ENCODE measurements around the gene MUC5B. TPM values are rescaled to one million over a fixed set of nuclear protein-coding genes. Genes with fewer than 3 reads are reported as not detected.
A peak's percentile ranks its signal among the peaks of the same experiment; 100 is the strongest.
"Not testable (repeated sequence)": the region's sequence is repeated elsewhere in the genome, so short reads cannot be mapped to it uniquely, and the experiment has no call there.

The MUC5B gene
- total RNA-seq, 2 experiments from 2014 or later, result not detected

DNA sequence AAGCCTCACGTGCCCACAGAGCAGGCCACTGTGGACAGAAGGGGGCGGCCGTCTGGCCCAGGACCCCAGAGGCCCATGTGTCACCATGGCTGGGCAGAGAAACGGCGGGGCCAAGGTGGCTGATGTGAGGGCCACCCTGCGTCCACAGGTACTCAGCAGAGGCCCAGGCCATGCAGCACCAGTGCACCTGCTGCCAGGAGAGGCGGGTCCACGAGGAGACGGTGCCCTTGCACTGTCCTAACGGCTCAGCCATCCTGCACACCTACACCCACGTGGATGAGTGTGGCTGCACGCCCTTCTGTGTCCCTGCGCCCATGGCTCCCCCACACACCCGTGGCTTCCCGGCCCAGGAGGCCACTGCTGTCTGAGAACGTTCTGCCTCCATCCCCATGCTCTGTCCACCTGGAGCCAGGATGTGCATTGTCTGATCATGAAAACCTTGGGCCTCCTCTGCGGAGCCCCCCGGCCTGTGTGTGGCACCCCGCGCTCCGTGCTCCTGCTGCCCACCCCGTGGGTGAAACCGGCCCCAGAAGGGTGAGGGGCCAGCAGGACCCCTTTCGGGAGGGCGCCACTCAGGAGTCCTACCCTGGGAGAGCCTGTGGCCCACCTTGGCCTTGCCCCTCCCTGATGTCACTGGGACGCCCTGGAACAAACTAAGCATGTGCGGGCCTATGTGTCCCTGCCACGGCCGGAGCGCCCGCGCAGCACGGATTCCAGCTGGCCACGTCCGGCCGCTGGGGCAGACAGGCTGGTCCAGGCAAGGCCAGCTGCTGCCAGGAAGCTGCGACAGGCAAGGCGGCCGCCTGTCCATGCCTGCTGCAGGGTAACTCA lies 38.6 kb downstream of the MUC5B start:
- H3K9me3 Mint-ChIP-seq, result peaks cover 8% of the 10 kb centered on the region
- H3K27me3 Mint-ChIP-seq, result no peaks in the 10 kb centered on the region
- H3K36me3 Mint-ChIP-seq, result peaks cover 10% of the 10 kb centered on the region
- H3K4me3 Mint-ChIP-seq, result peak overlapping the region; percentile 84
- H3K4me1 Mint-ChIP-seq, result peaks cover 11% of the 10 kb centered on the region
- no peak for DNase-seq
- peak overlapping the region; percentile 89 for H3K27ac Mint-ChIP-seq

GRCh38 chr11:1262172-1263006 lies 39.5 kb downstream of the MUC5B start:
- peaks cover 13% of the 10 kb centered on the region for H3K4me1 Mint-ChIP-seq
- H3K9me3 Mint-ChIP-seq, result peaks cover 8% of the 10 kb centered on the region
- peak overlapping the region; percentile 89 for H3K27ac Mint-ChIP-seq
- H3K27me3 Mint-ChIP-seq, result no peaks in the 10 kb centered on the region
- DNase-seq, result peak; percentile 89
- H3K4me3 Mint-ChIP-seq, result peak overlapping the region; percentile 84
- peaks cover 10% of the 10 kb centered on the region for H3K36me3 Mint-ChIP-seq

- peak; percentile 23 for DNase-seq
- peaks cover 10% of the 10 kb centered on the region for H3K36me3 Mint-ChIP-seq
- H3K4me1 Mint-ChIP-seq, result peaks cover 13% of the 10 kb centered on the region
- peaks cover 8% of the 10 kb centered on the region for H3K9me3 Mint-ChIP-seq
- peak overlapping the region; percentile 89 for H3K27ac Mint-ChIP-seq
- peak overlapping the region; percentile 84 for H3K4me3 Mint-ChIP-seq
- H3K27me3 Mint-ChIP-seq, result no peaks in the 10 kb centered on the region
These were observed 40.1 kb downstream of the MUC5B start for GRCh38 chr11:1263010-1263409.

DNA sequence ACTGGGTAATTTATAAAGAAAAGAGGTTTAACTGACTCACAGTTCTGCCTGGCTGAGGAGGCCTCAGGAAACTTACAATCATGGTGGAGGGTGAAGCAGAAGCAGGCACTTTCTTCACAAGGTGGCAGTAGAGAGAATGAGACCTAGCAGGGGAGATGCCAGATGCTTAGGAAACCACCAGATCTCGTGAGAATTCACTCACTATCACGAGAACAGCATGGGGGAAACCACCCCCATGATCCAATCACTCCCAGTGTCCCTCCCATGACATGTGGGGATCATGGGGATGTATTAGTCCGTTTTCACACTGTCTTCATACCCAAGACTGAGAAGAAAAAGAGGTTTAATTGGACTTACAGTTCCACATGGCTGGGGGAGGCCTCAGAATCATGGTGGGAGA lies 41.6 kb downstream of the MUC5B start:
- Mint-ChIP-seq H3K27ac (peak overlapping the region; percentile 82), H3K4me1 (peaks cover 13% of the 10 kb centered on the region)
- H3K9me3 Mint-ChIP-seq, H3K27me3 Mint-ChIP-seq, H3K4me3 Mint-ChIP-seq, H3K36me3 Mint-ChIP-seq: not testable (repeated sequence)
- DNase-seq, result peak; percentile 37

- H3K27ac Mint-ChIP-seq, H3K36me3 Mint-ChIP-seq, DNase-seq, H3K4me3 Mint-ChIP-seq, H3K27me3 Mint-ChIP-seq, H3K9me3 Mint-ChIP-seq: not testable (repeated sequence)
- peaks cover 13% of the 10 kb centered on the region for H3K4me1 Mint-ChIP-seq
These were observed 42.6 kb downstream of the MUC5B start for GRCh38 chr11:1265480-1265879.

- not testable (repeated sequence) for H3K36me3 Mint-ChIP-seq, DNase-seq, H3K27ac Mint-ChIP-seq, H3K27me3 Mint-ChIP-seq, H3K4me3 Mint-ChIP-seq, H3K9me3 Mint-ChIP-seq
- H3K4me1 Mint-ChIP-seq, result peaks cover 13% of the 10 kb centered on the region
These were observed 44.1 kb downstream of the MUC5B start for GRCh38 chr11:1266976-1267375.

DNA sequence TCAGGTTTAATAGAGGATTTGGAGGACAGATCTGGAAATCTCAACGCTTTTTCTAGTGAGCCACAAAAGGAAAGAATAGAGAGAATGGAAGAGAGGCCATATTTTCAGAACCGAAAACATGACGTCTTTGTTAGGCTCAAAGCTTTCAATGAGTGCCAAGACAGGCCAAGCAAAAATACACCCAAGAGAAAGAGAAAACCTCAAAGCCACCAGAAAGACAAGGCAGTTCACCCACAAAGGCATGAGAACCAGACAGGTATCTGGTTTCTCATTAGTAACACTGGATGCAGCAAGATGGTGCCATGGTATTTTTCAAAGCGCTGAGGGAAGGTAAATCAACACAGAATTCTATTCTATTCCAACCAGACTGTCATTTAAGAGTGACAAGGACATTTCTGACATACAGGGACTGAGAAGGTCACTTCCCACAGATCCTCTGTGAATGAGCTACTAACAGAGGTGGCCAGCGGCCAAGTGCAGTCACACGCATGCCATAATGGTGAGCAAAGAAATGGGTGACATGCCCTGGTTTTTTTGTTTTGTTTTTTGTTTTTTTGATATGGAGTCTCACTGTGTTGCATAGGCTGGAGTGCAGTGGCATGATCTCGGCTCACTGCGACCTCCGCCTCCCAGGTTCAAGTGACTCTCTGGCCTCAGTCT lies 44.7 kb downstream of the MUC5B start:
- peaks cover 8% of the 10 kb centered on the region for H3K9me3 Mint-ChIP-seq
- H3K4me1 Mint-ChIP-seq, result peaks cover 12% of the 10 kb centered on the region
- no peak for DNase-seq
- H3K36me3 Mint-ChIP-seq, result peaks cover 10% of the 10 kb centered on the region
- H3K4me3 Mint-ChIP-seq, result no peak overlapping the region
- H3K27me3 Mint-ChIP-seq, result no peaks in the 10 kb centered on the region
- H3K27ac Mint-ChIP-seq, result no peak overlapping the region

DNA sequence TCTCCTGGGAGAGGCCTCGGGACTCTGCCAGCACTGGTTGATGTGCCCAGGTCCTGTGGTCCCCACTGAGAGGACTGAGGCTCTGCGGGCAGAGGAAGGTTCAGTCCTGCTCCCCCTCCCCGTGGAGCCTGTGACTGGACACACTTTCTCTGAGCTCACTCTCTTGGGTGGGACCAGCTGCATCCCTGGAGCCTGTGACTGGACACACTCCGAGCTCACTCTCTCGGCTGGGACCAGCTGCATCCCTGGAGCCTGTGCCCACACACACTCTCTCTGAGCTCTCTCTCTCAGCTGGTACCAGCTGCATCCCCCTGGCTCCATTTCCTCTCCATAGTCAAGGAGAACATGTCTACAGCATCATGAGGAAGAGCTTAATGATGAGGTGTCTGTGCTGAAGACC lies 47.1 kb downstream of the MUC5B start:
- Mint-ChIP-seq H3K36me3 (peaks cover 3% of the 10 kb centered on the region), H3K4me1 (peaks cover 3% of the 10 kb centered on the region), H3K27ac (no peak overlapping the region), H3K27me3 (no peaks in the 10 kb centered on the region), H3K9me3 (peaks cover 2% of the 10 kb centered on the region), H3K4me3 (no peak overlapping the region)
- DNase-seq, result no peak

- no peak overlapping the region for H3K4me3 Mint-ChIP-seq
- no peak overlapping the region for H3K27ac Mint-ChIP-seq
- H3K36me3 Mint-ChIP-seq, result peaks cover 2% of the 10 kb centered on the region
- no peaks in the 10 kb centered on the region for H3K9me3 Mint-ChIP-seq
- peaks cover 3% of the 10 kb centered on the region for H3K4me1 Mint-ChIP-seq
- no peaks in the 10 kb centered on the region for H3K27me3 Mint-ChIP-seq
- no peak for DNase-seq
These were observed 47.6 kb downstream of the MUC5B start for GRCh38 chr11:1270476-1270875.

DNA sequence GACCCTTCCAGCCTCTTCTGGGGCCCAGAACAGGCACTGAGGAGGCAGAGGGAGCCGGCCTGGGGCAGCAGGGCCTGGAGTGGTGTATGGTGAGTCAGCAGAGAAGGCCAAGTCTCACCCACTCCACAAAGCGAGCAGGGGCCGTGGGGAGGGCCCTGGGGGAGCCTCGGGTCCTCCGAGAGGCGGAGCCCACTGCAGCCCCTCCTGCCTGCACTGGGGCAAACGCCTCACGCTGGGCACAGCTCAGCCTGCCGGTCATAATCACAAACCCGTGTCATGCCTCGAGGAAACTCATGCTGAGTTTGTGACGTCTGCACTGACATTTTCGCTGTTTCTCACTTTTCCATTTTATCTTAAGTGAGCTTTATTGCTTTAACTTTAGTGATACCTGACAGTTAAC lies 48.1 kb downstream of the MUC5B start:
- H3K27ac Mint-ChIP-seq, result no peak overlapping the region

GRCh38 chr11:1271406-1271805 lies 48.5 kb downstream of the MUC5B start:
- DNase-seq, result no peak
- Mint-ChIP-seq H3K27ac (no peak overlapping the region), H3K4me3 (no peak overlapping the region), H3K4me1 (peaks cover 3% of the 10 kb centered on the region), H3K27me3 (no peaks in the 10 kb centered on the region), H3K9me3 (no peaks in the 10 kb centered on the region), H3K36me3 (peaks cover 3% of the 10 kb centered on the region)

More for the DNA sequence above, 48.1 kb downstream of the MUC5B start:
- DNase-seq, result no peak
- H3K36me3 Mint-ChIP-seq, result peaks cover 4% of the 10 kb centered on the region
- H3K9me3 Mint-ChIP-seq, result no peaks in the 10 kb centered on the region
- H3K27me3 Mint-ChIP-seq, result no peaks in the 10 kb centered on the region
- peaks cover 3% of the 10 kb centered on the region for H3K4me1 Mint-ChIP-seq
- H3K4me3 Mint-ChIP-seq, result no peak overlapping the region

DNA sequence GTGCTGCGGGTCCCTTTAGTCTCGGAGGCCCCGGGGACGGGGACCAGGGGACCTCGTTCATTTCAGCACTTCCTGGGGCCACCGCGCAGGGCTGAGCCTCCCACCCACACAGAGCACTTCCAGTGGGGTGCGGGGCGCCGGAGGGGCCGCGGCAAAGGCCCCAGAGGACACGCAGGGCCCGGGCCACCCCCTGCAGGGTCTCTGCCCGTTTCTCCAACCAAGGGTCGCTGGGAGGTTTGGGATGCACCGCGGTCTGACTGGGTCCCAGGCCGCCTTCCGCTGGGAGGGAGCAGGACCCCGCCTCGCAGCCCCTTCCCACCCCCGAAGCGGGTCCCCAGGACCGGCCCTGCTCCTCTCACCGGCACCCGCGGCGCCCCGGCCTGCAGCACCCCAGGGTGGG lies 49.1 kb downstream of the MUC5B start:
- H3K27me3 Mint-ChIP-seq, result no peaks in the 10 kb centered on the region
- no peak overlapping the region for H3K27ac Mint-ChIP-seq
- H3K4me1 Mint-ChIP-seq, result peaks cover 3% of the 10 kb centered on the region
- H3K4me3 Mint-ChIP-seq, result no peak overlapping the region
- no peaks in the 10 kb centered on the region for H3K9me3 Mint-ChIP-seq
- peaks cover 6% of the 10 kb centered on the region for H3K36me3 Mint-ChIP-seq
- DNase-seq, result no peak

DNA sequence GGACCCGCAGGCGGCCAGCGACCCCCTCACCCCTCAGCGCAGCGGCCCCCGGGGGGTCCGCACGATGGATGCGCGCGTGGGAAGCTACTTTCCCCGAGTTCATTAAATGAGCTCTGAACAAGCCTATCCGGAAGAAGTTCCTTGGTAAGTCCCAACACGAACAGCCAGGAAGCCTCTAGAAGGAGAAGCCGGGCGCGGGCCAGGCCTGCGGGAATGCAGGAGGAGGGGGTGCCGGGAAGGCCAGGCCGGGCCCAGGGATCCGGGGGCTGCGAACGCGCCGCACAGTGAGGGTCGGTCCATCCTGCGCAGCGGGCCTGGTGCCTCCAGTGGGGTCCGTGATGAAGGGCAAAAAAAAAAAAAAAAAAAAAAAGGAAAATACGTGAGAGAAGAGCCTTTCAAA lies 49.7 kb downstream of the MUC5B start:
- H3K9me3 Mint-ChIP-seq, result no peaks in the 10 kb centered on the region
- no peak overlapping the region for H3K4me3 Mint-ChIP-seq
- H3K4me1 Mint-ChIP-seq, result no peaks in the 10 kb centered on the region
- no peaks in the 10 kb centered on the region for H3K27me3 Mint-ChIP-seq
- H3K36me3 Mint-ChIP-seq, result peaks cover 8% of the 10 kb centered on the region
- no peak overlapping the region for H3K27ac Mint-ChIP-seq
- no peak for DNase-seq

DNA sequence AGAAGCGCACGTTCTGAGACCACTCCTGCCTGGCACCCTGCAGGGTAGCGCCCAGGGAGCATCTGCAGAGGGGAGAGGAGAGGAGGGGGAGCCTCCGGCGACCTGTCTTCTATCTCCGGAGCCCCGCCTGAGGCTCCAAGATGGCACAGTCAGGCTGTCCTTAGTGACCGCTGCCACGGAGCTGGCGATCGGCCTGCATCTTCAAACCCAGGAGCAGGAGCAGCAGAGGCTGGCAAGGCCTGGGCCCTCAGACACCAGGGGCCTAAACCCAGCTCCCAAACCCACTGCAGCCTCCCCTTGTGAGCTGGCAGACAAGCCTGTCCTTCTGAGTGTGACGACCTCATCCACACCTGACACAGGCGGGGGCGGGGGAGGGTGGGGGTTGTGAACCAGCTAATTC lies 51.6 kb downstream of the MUC5B start:
- no peak overlapping the region for H3K4me3 Mint-ChIP-seq
- H3K4me1 Mint-ChIP-seq, result no peaks in the 10 kb centered on the region
- DNase-seq, result no peak
- H3K27me3 Mint-ChIP-seq, result no peaks in the 10 kb centered on the region
- H3K27ac Mint-ChIP-seq, result no peak overlapping the region
- H3K36me3 Mint-ChIP-seq, result peaks cover 9% of the 10 kb centered on the region
- no peaks in the 10 kb centered on the region for H3K9me3 Mint-ChIP-seq

DNA sequence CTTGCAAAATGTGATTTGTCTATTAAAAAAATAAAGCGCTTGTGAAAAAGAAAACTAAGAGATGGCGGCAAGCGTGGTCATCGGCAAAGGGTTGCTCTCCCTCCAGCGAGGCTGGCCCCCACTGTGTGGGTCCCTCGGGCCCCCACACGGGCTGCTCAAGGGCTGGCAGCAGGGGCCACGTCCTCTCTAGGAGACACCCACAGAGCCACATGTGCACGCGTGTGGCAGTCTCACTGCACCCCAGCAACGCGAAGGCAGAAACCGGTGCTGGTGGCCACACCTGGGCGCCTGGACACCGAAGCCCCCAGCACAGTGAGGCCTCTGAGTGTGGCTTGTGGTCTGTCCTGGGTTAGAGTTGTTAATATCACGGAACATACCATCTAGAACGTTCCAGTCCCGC lies 52.2 kb downstream of the MUC5B start:
- Mint-ChIP-seq H3K27me3 (no peaks in the 10 kb centered on the region), H3K4me3 (no peak overlapping the region), H3K27ac (no peak overlapping the region), H3K9me3 (no peaks in the 10 kb centered on the region), H3K4me1 (no peaks in the 10 kb centered on the region), H3K36me3 (peaks cover 9% of the 10 kb centered on the region)
- no peak for DNase-seq
